ENCODE data around the gene HSP90AB1. TPM values are rescaled to one million over a fixed set of nuclear protein-coding genes. Genes with fewer than 3 reads are reported as not detected.

HSP90AB1 gene
- total RNA-seq, 2 experiments from 2014 or later, result 2,498 to 2,524 TPM

DNA sequence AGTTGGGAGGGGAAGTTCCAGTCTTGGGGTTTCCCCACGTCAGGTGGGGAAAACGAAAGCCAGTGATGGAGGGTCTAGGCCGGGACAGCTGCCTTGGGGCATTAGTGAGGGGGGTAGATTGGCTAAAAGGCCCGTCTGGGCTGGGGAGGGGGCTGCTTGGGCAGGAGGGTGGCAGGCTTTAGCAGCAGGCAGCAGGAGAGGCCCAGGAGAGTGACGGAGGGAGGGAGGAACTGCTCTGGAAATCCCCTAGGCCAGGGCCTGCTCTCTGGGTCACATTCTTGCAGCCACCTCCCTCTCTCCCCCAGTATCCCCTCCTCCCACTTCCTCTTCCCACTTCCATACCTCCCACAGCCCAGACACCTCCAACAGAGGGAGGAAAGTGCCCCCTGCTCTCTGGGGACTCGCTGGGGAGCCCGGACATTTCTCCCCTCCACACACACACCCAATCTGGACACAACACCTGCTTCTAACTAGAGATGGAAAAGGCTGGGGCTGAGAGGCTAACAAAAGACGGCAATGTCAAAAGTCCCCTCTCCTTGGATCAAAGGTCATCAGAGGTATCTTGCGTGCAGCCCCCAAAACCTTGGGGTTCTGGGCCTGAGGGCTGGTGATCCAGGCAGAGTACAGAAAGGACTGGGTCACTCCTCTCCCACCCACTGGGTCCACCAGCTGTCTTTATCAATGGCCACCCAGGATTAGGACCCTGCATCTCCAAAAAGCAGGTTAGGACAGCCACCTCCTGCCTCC, 16.6 kb downstream of the HSP90AB1 start:
- Mint-ChIP-seq H3K4me3 (peak overlapping the region; percentile 97), H3K9me3 (no peaks in the 10 kb centered on the region), H3K36me3 (peaks cover 32% of the 10 kb centered on the region), H3K27ac (peak overlapping the region; percentile 95), H3K27me3 (peaks cover 6% of the 10 kb centered on the region), H3K4me1 (peaks cover 50% of the 10 kb centered on the region)
- peak; percentile 45 for DNase-seq

- Mint-ChIP-seq H3K27ac (peak overlapping the region; percentile 95), H3K4me1 (peaks cover 50% of the 10 kb centered on the region), H3K36me3 (peaks cover 26% of the 10 kb centered on the region), H3K27me3 (peaks cover 14% of the 10 kb centered on the region), H3K9me3 (no peaks in the 10 kb centered on the region), H3K4me3 (peak overlapping the region; percentile 97)
- peak; percentile 42 for DNase-seq
Measured at GRCh38 chr6:44264154-44265006, 17.5 kb downstream of the HSP90AB1 start.

- Mint-ChIP-seq H3K27ac (peak within 1 kb of the TSS; percentile 95), H3K4me3 (peak within 1 kb of the TSS; percentile 97), H3K27me3 (peaks cover 22% of the 10 kb centered on the region), H3K4me1 (peaks cover 56% of the 10 kb centered on the region), H3K36me3 (peaks cover 26% of the 10 kb centered on the region), H3K9me3 (no peaks in the 10 kb centered on the region)
- DNase-seq, result peak; percentile 94
Measured at GRCh38 chr6:44265007-44265721, 18.3 kb downstream of the HSP90AB1 start, which contains the start of gene NFKBIE. Gene NFKBIE, minus strand, starts transcription at chr6:44265551. Its CDS starts 205 bp downstream, at chr6:44265346.

DNA sequence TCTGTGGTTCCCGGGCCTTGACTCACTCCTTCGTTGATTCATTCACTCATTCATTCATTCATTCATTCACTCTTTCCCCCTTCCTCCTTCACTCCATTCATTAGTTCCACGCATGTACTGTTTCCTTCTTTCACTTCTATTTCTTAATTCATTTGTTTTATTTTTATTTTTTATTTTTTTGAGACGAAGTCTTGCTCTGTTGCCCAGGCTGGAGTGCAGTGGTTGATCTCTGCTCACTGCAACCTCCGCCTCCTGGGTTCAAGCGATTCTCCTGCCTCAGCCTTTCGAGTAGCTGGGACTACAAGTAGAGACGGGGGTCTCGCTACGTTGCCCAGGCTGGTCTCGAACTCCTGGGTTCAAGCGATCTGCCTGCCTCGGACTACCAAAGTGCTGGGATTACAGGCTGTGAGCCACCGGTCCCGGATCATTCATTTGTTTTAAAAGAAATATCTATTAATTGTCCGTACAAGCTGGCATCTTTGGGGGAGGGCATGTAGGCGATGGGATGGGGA, 18.9 kb downstream of the HSP90AB1 start:
- Mint-ChIP-seq H3K4me1 (peaks cover 51% of the 10 kb centered on the region), H3K27ac (peak overlapping the region; percentile 83), H3K36me3 (peaks cover 23% of the 10 kb centered on the region), H3K4me3 (peak overlapping the region; percentile 97), H3K9me3 (no peaks in the 10 kb centered on the region), H3K27me3 (peaks cover 23% of the 10 kb centered on the region)
- DNase-seq, result no peak

- H3K4me1 Mint-ChIP-seq, result peaks cover 49% of the 10 kb centered on the region
- peak overlapping the region; percentile 83 for H3K27ac Mint-ChIP-seq
- peaks cover 19% of the 10 kb centered on the region for H3K36me3 Mint-ChIP-seq
- no peaks in the 10 kb centered on the region for H3K9me3 Mint-ChIP-seq
- H3K27me3 Mint-ChIP-seq, result peaks cover 28% of the 10 kb centered on the region
- peak; percentile 21 for DNase-seq
- peak overlapping the region; percentile 51 for H3K4me3 Mint-ChIP-seq
Measured at GRCh38 chr6:44266347-44266746, 19.4 kb downstream of the HSP90AB1 start.

GRCh38 chr6:44267252-44267651, 20.4 kb downstream of the HSP90AB1 start:
- DNase-seq, result no peak
- Mint-ChIP-seq H3K27ac (no peak overlapping the region), H3K27me3 (peaks cover 37% of the 10 kb centered on the region), H3K9me3 (no peaks in the 10 kb centered on the region), H3K4me1 (peaks cover 45% of the 10 kb centered on the region), H3K36me3 (peaks cover 19% of the 10 kb centered on the region), H3K4me3 (no peak overlapping the region)

- Mint-ChIP-seq H3K9me3 (no peaks in the 10 kb centered on the region), H3K4me3 (no peak overlapping the region), H3K36me3 (peaks cover 14% of the 10 kb centered on the region), H3K4me1 (peaks cover 35% of the 10 kb centered on the region), H3K27ac (no peak overlapping the region), H3K27me3 (peaks cover 46% of the 10 kb centered on the region)
- peak; percentile 49 for DNase-seq
Measured at GRCh38 chr6:44268095-44268628, 21.3 kb downstream of the HSP90AB1 start.

- H3K9me3 Mint-ChIP-seq, result no peaks in the 10 kb centered on the region
- H3K4me1 Mint-ChIP-seq, result peaks cover 29% of the 10 kb centered on the region
- H3K36me3 Mint-ChIP-seq, result peaks cover 3% of the 10 kb centered on the region
- H3K27ac Mint-ChIP-seq, result no peak overlapping the region
- H3K27me3 Mint-ChIP-seq, result peaks cover 51% of the 10 kb centered on the region
- no peak overlapping the region for H3K4me3 Mint-ChIP-seq
- no peak for DNase-seq
Measured at GRCh38 chr6:44269178-44269920, 22.4 kb downstream of the HSP90AB1 start.

- peak within 1 kb of the TSS; percentile 68 for H3K4me3 Mint-ChIP-seq
- peak; percentile 24 for DNase-seq
- H3K27me3 Mint-ChIP-seq, result peaks cover 58% of the 10 kb centered on the region
- H3K27ac Mint-ChIP-seq, result no peak within 1 kb of the TSS
- H3K9me3 Mint-ChIP-seq, result no peaks in the 10 kb centered on the region
- H3K4me1 Mint-ChIP-seq, result peaks cover 29% of the 10 kb centered on the region
- no peaks in the 10 kb centered on the region for H3K36me3 Mint-ChIP-seq
Measured at GRCh38 chr6:44269921-44270525, 23.1 kb downstream of the HSP90AB1 start, which contains the start of gene TMEM151B. Gene TMEM151B, plus strand, starts transcription at chr6:44270450. Its CDS starts 293 bp downstream, at chr6:44270743.

GRCh38 chr6:44270526-44271405, 23.9 kb downstream of the HSP90AB1 start:
- Mint-ChIP-seq H3K4me1 (peaks cover 28% of the 10 kb centered on the region), H3K36me3 (no peaks in the 10 kb centered on the region), H3K4me3 (peak overlapping the region; percentile 68), H3K27me3 (peaks cover 59% of the 10 kb centered on the region), H3K27ac (no peak overlapping the region), H3K9me3 (no peaks in the 10 kb centered on the region)
- DNase-seq, result no peak

DNA sequence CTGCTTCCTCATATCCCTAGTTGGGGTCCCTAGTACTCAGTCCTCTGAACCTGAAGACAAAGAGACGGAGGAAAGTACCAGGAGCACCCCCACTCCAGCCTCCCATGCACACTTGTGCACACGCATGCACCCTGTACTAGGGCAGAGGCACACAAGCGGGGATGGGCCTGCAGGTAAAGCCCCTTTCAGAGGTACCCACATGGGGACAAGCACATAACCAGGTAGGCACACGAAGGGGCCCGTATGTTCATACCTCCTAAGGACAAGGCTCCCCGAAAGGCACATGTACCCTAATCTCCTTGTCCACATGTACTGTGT, 24.5 kb downstream of the HSP90AB1 start:
- Mint-ChIP-seq H3K27me3 (peaks cover 59% of the 10 kb centered on the region), H3K27ac (no peak overlapping the region), H3K9me3 (no peaks in the 10 kb centered on the region), H3K36me3 (no peaks in the 10 kb centered on the region), H3K4me1 (peaks cover 22% of the 10 kb centered on the region), H3K4me3 (peak overlapping the region; percentile 68)
- no peak for DNase-seq

DNA sequence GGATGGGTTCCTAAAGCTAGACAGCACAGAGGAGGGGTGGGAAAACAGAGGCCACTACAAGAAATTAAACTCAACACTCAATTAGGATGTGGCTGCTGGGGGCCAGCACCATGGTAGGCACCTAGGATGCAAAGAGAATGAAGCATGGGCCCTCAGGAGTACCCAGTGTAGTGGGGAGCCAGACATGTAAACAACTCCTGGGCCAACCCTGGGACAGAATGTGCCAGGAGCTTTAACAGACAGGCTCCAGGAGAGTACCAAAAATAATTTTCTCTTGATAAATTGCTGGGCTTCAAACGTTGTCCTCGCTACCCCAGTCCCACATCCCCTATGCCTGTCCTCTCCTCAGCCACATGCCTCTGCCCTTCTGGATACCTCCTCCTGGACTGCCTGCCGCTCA, 25.0 kb downstream of the HSP90AB1 start:
- Mint-ChIP-seq H3K27me3 (peaks cover 62% of the 10 kb centered on the region), H3K27ac (no peak overlapping the region), H3K9me3 (no peaks in the 10 kb centered on the region), H3K4me1 (peaks cover 16% of the 10 kb centered on the region), H3K36me3 (no peaks in the 10 kb centered on the region), H3K4me3 (no peak overlapping the region)
- DNase-seq, result no peak

DNA sequence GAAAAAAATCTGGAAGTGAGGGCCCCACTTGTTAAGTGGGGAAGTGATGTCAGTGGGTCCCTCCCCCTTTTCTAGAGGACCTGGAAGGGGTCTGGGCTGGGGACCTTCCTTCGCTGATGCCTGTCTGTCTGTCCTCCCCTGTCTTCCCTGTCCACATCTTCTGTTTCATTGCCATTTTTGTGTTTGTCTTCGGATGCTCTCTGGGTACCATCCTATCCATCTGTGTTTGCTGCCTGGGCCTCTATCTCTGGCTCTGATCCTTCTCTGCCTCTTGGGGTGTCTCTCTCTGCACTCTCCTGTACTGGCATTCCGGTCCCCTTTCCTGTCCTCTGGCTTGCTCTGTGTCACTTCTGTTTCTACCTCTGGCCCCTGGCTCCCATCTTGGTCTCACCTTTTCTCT, 25.6 kb downstream of the HSP90AB1 start:
- no peak for DNase-seq
- no peak overlapping the region for H3K27ac Mint-ChIP-seq
- H3K9me3 Mint-ChIP-seq, result no peaks in the 10 kb centered on the region
- H3K27me3 Mint-ChIP-seq, result peaks cover 66% of the 10 kb centered on the region
- no peaks in the 10 kb centered on the region for H3K36me3 Mint-ChIP-seq
- H3K4me1 Mint-ChIP-seq, result peaks cover 14% of the 10 kb centered on the region
- no peak overlapping the region for H3K4me3 Mint-ChIP-seq

All from activated naive CD8-positive, alpha-beta T cell treated with anti-CD3 and anti-CD28 coated beads for 36 hours (primary cell).